NCI-H146 (cell line): Measurements from ENCODE around the gene ZNF672.
"Not testable (repeated sequence)": the region's sequence is repeated elsewhere in the genome, so short reads cannot be mapped to it uniquely, and the experiment has no call there.

Source experiments
- DNase-seq: peaks from one replicate; lab custom pipeline; 2025; lab: John Stamatoyannopoulos, UW

Gene ZNF672

GRCh38 chr1:248813546-248813945 lies 24.5 kb upstream of the ZNF672 start:
- no peak for DNase-seq

GRCh38 chr1:248814351-248814750 lies 23.7 kb upstream of the ZNF672 start:
- DNase-seq, result no peak

- DNase-seq, result no peak
These were observed 22.5 kb upstream of the ZNF672 start for GRCh38 chr1:248815407-248816034.

- no peak for DNase-seq
These were observed 21.8 kb upstream of the ZNF672 start for GRCh38 chr1:248816042-248816851.

GRCh38 chr1:248817065-248817464 lies 21.0 kb upstream of the ZNF672 start:
- DNase-seq, result no peak

- DNase-seq, result no peak
These were observed 19.3 kb upstream of the ZNF672 start for GRCh38 chr1:248818505-248819374.

GRCh38 chr1:248820041-248820585 lies 17.9 kb upstream of the ZNF672 start:
- DNase-seq, result no peak

- no peak for DNase-seq
These were observed 16.9 kb upstream of the ZNF672 start for GRCh38 chr1:248821101-248821500.

- no peak for DNase-seq
These were observed 16.4 kb upstream of the ZNF672 start for GRCh38 chr1:248821641-248822040.

- no peak for DNase-seq
These were observed 15.6 kb upstream of the ZNF672 start for GRCh38 chr1:248822148-248823032.

GRCh38 chr1:248823517-248824001 lies 14.5 kb upstream of the ZNF672 start:
- DNase-seq, result no peak

GRCh38 chr1:248824301-248824700 lies 13.7 kb upstream of the ZNF672 start:
- DNase-seq, result no peak

- no peak for DNase-seq
These were observed 13.3 kb upstream of the ZNF672 start for GRCh38 chr1:248824701-248825100.

- no peak for DNase-seq
These were observed 12.9 kb upstream of the ZNF672 start for GRCh38 chr1:248825136-248825535.

GRCh38 chr1:248825573-248825908 lies 12.5 kb upstream of the ZNF672 start:
- no peak for DNase-seq

- peak; percentile 96 for DNase-seq
These were observed 11.9 kb upstream of the ZNF672 start, which contains the start of gene SH3BP5L for GRCh38 chr1:248825909-248826760. Gene SH3BP5L (minus strand): TSS chr1:248825915. CDS start chr1:248824935, 980 bp downstream.

- no peak for DNase-seq
These were observed 9.2 kb upstream of the ZNF672 start for GRCh38 chr1:248828845-248829244.

GRCh38 chr1:248830718-248831017 lies 7.4 kb upstream of the ZNF672 start:
- DNase-seq, result not testable (repeated sequence)

GRCh38 chr1:248831842-248832241 lies 6.2 kb upstream of the ZNF672 start:
- DNase-seq, result no peak

- DNase-seq, result no peak
These were observed 3.6 kb upstream of the ZNF672 start for GRCh38 chr1:248834343-248834940.
